GM21360 (cell line): ENCODE data around the gene SSU72.

ENCODE experiments used
- ATAC-seq: cut with Tn5 transposase; IDR thresholded peaks from one replicate; pipeline ENCODE4 v1.9.1; 2021; ENCODE audit warnings: mild to moderate bottlenecking, moderate library complexity; ENCODE audit not compliant: unreplicated experiment

Gene SSU72

DNA sequence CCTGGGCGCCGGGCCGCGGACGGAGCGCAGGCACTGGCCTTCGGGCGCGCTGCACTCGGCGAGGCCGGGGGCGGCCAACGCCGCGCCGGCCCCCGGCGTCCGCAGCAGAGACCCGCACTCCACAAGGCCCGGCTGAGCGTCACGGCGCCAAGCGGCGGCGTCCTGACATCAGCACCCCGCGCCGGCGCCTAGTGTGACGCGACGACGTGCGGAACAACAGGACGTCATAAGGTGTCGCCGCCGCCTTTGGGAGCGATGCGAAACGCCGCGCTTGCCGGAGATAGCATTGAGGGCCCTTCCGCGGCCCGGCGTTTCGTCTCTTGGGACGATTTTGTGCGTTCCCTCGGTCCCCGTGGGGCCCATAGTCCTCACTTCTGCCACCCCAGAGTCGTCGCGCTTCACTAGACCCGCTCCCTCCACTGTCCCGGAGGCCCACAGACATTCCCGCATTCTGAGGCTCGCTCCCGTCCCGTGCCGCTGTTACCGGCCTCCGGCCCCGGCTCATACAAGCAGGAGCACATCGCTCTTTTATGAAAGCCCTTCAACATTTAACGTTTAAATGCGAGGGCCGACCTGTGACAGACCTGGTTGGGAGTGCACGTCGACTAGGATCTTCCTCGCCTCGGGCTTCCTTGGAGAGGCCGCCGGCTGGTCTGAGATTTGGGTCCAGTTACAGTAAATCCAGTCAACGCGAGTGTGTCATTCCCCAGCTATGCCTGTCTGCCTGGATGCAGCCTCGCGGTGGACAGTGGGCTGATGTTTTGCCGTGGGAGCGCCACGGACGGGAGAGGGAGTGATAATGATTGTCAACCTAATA is at the start of gene SSU72:
Gene SSU72 (minus strand): TSS at position 143 of the 817 bp plus-strand sequence. CDS start 306 bp downstream, outside the sequence.
- ATAC-seq, result peak; percentile 81

DNA sequence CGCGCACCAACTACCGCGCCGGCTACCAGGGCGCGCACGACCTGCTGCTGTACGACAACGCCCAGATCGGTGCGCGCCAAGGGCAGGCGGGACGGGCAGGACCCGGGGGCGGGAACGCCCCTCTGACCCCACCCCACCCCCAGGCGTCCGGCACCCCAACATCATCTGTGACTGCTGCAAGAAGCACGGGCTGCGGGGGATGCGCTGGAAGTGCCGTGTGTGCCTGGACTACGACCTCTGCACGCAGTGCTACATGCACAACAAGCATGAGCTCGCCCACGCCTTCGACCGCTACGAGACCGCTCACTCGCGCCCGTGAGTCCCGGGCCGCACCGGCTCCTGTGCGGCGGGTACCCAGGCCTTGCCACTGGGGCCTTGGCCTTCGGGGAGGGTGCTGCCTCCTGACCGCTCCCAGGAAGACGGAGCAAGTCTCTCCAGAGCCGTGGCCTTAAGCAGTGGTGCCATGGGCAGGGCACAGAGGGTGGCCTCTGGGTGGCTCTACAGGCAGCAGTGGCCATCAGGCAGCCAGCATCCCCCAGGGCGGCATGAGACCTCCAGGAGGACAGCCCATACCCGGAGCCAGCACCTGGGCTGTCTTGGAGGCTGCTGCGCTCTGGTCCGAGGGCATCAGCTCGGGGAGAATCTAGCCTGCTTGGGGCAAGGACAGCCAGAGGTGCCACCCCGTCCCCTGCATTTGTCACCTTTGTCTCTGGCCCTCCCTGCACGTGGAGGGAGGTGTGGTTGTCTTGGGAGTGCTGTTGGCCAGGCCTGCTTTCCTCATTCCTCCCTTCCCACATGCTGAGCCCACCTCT is 49.2 kb upstream of the SSU72 start:
- ATAC-seq, result no peak

- no peak for ATAC-seq
Measured at GRCh38 chr1:1623181-1623630, 48.5 kb upstream of the SSU72 start.

- ATAC-seq, result no peak
Measured at GRCh38 chr1:1622788-1623094, 48.1 kb upstream of the SSU72 start.

DNA sequence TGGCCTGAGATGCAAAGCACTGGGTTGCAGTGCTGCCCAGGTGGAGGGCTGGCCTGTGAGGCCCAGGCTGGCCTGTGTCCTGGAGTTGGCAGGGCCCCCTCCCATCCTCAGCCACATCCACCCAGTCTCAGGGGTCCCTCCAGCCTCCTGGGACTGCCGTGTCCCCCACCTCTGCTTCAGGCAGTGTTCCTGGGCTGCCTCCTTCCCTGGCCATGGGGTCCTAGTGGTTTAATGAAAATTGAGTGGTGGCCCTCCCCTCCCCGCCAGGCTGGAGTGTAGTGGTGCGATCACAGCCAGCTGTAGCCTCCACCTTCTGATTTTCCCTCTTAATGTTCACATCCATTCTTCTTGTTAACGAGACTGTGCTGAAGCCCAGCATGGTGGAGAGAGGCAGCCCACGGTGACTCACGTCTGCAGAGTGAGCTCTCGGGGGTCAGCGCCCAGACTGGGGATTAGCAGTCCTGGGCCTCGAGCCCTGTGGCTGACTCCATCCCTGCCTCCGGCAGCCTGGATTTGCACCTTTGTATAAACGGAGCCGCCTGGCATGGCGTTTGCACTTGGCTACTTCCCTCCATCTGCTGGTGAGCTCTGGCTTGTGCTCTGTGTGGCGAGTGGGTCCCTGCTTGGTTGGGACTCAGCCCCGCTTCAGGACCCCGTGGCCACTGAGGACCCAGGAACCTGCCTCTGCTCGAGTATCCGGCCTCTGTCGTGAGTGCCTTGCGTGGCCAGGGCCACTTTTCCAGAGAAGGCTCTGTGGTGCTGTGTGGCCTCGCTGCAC is 47.5 kb upstream of the SSU72 start:
- no peak for ATAC-seq

GRCh38 chr1:1621173-1622009 is 46.7 kb upstream of the SSU72 start:
- no peak for ATAC-seq

- no peak for ATAC-seq
Measured at GRCh38 chr1:1620433-1621139, 45.9 kb upstream of the SSU72 start.

DNA sequence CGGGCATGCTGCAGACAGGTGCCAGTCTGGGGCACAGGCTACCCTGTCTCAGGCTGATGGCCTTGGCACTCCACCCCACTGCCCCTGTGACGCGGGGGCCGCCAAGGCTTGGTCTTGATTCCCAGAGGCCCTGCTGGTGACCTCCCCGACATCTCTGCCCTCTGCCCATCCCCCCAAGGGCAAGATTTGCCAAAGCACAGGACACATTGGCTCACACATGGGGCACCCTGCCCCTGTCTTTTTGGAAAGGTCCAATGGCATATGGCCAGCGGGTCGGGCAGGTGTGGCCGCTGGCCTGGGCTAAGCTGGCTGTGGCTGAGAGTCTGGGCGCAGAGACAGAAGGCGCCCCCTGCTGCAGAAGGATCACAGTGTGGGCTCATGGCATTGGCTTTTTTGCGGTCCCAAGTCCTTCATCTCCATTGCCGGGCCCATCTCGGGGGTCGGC is 45.3 kb upstream of the SSU72 start:
- no peak for ATAC-seq

DNA sequence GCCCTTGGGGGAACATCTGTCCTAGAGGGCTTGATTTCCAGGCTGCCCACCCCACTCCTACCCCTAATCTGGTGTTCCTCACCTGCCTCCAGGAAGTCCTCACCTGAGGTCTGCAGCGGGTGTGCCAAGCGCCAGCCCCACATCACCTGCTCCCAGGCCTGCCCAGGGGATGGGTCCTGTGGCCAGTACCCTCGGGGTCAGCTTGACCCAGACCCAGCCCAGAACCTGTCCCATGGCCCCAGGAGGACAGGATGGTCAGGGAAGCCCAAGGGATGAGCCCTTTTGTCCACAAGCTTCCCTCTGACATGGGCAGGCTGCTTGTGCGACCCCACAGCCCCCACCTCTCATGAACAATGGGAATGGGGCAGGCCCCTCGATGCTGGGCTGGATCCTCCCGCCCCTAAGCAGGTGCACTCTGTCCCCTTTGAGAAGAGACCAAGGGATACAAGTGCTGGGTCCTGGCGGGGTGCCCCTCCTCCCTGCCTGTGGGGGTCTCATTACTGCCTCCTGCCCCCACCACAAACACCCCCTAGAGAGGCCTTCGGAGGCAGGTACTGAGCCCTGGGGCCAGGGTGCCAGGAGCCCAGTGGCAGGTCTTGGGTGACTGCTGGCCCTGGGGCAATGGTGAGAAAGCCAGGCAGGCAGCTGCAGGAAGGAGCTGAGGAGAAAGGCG is 43.9 kb upstream of the SSU72 start:
- no peak for ATAC-seq

DNA sequence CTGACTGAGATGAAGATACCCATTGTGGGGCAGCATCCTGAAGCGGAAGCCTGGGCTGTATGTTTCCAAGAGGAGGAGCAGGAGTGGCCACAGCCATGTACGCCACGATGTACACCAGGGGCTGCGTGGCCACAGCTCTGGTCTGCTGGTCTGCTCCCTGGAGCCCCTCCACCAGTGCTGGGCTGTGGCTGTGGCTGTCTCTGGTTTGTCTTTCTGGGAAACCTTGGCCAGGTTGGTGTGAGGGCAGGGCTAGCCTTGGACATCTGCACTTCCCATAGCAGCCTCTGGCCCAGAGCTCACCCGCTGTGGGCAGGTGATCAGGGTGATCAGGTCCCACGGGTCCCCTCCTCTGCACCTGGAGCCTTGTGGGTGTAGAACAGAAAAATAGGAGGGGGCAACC is 43.3 kb upstream of the SSU72 start:
- ATAC-seq, result no peak

GRCh38 chr1:1617516-1617915 is 42.9 kb upstream of the SSU72 start:
- no peak for ATAC-seq

DNA sequence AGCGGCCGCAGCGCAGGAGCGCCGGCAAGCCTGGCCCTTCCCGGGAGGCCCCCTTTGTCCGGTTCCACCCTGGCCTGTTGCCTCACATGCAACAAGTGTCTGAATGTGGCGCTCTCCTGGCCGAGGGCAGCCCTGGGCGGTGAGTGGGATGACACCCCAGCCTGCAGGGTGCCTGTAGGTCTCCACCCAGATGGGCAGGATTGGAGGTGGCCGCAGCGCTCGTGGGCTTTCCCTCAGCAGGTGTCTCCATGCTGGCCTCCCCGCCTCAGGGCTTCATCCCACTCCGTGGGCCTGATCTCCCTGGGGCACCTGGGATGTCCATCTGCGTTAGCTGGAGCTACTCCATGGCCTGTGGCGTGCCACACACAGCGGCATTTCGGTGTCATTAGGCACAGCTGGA is 42.2 kb upstream of the SSU72 start:
- no peak for ATAC-seq

GRCh38 chr1:1616045-1616790 is 41.6 kb upstream of the SSU72 start:
- ATAC-seq, result peak; percentile 10

DNA sequence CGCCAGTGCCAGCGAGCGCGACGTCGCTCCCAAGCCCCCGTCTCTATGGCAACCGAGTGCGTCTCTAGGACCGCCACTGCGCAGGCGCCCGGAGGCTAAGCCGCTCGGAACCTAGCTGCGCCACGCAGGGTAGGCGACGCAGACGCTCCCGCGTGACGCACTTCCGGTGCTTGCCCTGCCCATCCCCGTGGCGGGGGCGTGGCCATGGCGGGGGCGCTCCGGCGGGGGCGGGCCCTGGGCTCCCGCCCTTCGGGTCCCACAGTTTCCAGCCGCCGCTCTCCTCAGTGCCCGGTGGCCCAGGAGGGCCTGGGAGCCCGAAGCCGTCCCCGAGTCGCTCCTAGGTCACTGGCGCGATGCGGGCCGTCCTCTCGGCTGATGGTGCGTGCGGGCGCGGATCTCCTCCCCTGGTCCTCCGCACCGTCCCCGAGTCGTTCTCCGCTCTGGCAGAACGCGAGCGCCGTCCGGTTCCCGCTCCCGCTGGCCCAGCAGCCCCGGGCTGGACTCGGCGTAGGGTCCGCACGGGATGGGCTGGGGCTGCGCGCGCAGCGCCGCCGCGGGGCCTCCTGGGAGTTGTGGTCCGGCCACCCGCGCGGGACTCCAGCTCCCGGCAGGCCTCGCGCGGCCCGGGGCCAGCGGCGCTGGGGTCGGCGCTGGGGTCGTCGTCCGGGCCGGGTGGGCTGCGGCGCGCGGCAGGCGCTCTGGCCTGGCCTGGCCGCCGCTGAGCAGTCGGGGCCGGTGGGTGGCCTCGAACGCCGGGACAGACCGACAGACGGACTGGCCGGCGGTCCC is 40.8 kb upstream of the SSU72 start, which contains the start of gene MIB2:
Gene MIB2 (plus strand): TSS at position 245 of the 789 bp plus-strand sequence. CDS start 7,953 bp downstream, outside the sequence.
- ATAC-seq, result peak; percentile 76

GRCh38 chr1:1614954-1615255 is 40.2 kb upstream of the SSU72 start:
- ATAC-seq, result no peak

DNA sequence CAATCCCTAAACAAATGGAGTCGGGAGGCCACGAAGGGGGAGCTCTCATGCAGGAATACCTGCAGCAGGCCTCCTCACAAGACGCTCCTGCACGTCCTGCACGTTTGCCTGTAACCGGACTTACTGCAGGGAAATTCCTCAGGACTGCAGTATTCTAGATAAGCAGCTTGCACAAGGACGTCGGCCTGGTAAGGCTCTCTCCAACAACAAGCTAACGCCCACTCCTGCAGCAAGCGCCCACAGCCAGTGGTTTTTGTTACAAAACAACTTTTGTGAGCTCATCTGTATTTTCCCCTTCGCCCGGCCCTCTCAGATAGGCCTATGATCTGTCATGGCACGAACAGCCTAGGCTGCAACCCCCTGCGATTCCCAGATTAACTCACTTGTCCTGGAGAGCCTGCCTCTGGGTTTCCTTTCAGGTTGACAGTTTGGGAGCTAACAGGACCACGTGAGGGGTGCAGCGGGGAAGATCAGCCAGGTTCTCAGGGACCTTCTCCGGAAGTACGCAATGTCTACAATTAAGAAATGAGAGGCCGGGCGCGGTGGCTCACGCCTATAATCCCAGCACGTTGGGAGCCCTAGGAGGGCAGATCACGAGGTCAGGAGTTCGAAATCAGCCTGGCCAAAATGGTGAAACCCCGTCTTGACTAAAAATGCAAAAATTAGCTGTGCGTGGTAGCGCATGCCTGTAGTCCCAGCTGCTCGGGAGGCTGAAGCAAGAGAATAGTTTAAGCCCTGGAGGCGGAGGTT is 39.7 kb upstream of the SSU72 start:
- no peak for ATAC-seq

GRCh38 chr1:1613509-1614082 is 38.9 kb upstream of the SSU72 start:
- no peak for ATAC-seq
